Left lung (tissue), 10 donors: Measurements from ENCODE around the gene FAM227B. TPM values are rescaled to one million over a fixed set of nuclear protein-coding genes. Genes with fewer than 3 reads are reported as not detected.

Experiments
- ATAC-seq: fragments of 200-7000 bp; cut with Tn5 transposase; one replicate; pipeline ENCODE4 v1.9.1; 2020; ENCODE audit warnings: moderate library complexity
- DNase-seq, 4 donors: peaks; one replicate each; pipeline ENCODE4 v3.0.0-alpha.2; 2013 to 2020
- H3K27ac ChIP-seq, 2 donors: fragments of 200-600 bp; sonication (generic) in 1 of 2; one replicate each; pipeline versions ENCODE4 v1.5.0 to v1.8.0; 2020 to 2021
- H3K27me3 ChIP-seq, 2 donors: fragments of 200-600 bp; sonication (generic) in 1 of 2; one replicate each; pipeline versions ENCODE4 v1.5.0 to v1.8.0; 2020 to 2021
- H3K36me3 ChIP-seq, 2 donors: fragments of 200-600 bp; sonication (generic) in 1 of 2; one replicate each; pipeline versions ENCODE4 v1.5.0 to v1.8.0; 2020 to 2021
- H3K4me1 ChIP-seq, 2 donors: fragments of 200-600 bp; one replicate each; pipeline ENCODE4 v1.8.0; 2021
- H3K4me3 ChIP-seq, 2 donors: fragments of 200-600 bp; sonication (generic) in 1 of 2; one replicate each; pipeline versions ENCODE4 v1.5.0 to v1.8.0; 2020 to 2021; ENCODE audit warnings: mild to moderate bottlenecking in 1 of 2
- H3K9me3 ChIP-seq, 2 donors: fragments of 200-600 bp; sonication (generic) in 1 of 2; one replicate each; pipeline versions ENCODE4 v1.5.0 to v1.8.0; 2020 to 2021
- CTCF ChIP-seq, 2 donors: fragments of 200-600 bp; sonication (generic) in 1 of 2; IDR thresholded peaks; one replicate each; pipeline versions ENCODE4 v1.5.0 to v1.8.0; 2021; ENCODE audit warnings: antibody characterized with exemption in 2 of 2
- intact Hi-C, 2 donors: fragments of 100-400 bp; cut with DNase I; formaldehyde crosslinking; loops; one replicate each; pipeline versions ENCODE4 v1.11.2 to v1.14.2; 2022
- polyA plus RNA-seq, 6 donors: library from polyadenylated mRNA; unstranded; fragments of 120-200 nt; gene quantifications; one replicate each; pipeline ENCODE4 v1.2.1, GENCODE V29; 2013; ENCODE audit not compliant: insufficient read length in 6 of 6
- total RNA-seq, 2 donors: library from RNA; stranded (reverse); fragmentation: NEBNext Ultra II Directional; extraction: Animal tissue kit (Norgen Biotek cat#: 25700); gene quantifications; one replicate each; pipeline ENCODE4 v1.2.1, GENCODE V29; 2021
- donor health status: DM: no; HTN: yes; CAD: no.
- donor health status: DM: no; HTN: no; CAD: no.

FAM227B gene
- total and polyA plus RNA-seq, 8 donors: 2.3 to 17.2 (median 13.3) TPM

- H3K4me1 ChIP-seq: peaks cover 0 to 26% of the 10 kb centered on the region in 2 donors
- H3K4me3 ChIP-seq: no peak overlapping the region
- H3K36me3 ChIP-seq: peaks cover 0 to 19% of the 10 kb centered on the region in 2 donors
- no peak for TF ChIP-seq CTCF (IDR thresholded peaks at IDR 0.05)
- intact Hi-C loops: no loop called here
- DNase-seq (no peak), ATAC-seq (no peak)
- H3K27ac ChIP-seq: no peak overlapping the region
- H3K27me3 ChIP-seq: no peaks in the 10 kb centered on the region
- peaks cover 0 to 19% of the 10 kb centered on the region in 2 donors for H3K9me3 ChIP-seq
Observed at GRCh38 chr15:49625460-49626036, 4.9 kb upstream of the FAM227B start.

- Histone ChIP-seq H3K27ac (no peak overlapping the region), H3K27me3 (no peaks in the 10 kb centered on the region), H3K4me1 (peaks cover 0 to 38% of the 10 kb centered on the region in 2 donors), H3K4me3 (no peak overlapping the region), H3K36me3 (peaks cover 0 to 18% of the 10 kb centered on the region in 2 donors), H3K9me3 (peaks cover 0 to 19% of the 10 kb centered on the region in 2 donors)
- intact Hi-C loops: no loop called here
- no peak for DNase-seq
- TF ChIP-seq CTCF (IDR thresholded peaks at IDR 0.05): no peak
- no peak for ATAC-seq
Observed at GRCh38 chr15:49624056-49624455, 3.4 kb upstream of the FAM227B start.

- H3K36me3 ChIP-seq: peaks cover 0 to 18% of the 10 kb centered on the region in 2 donors
- H3K27me3 ChIP-seq: no peaks in the 10 kb centered on the region
- H3K9me3 ChIP-seq: peaks cover 0 to 19% of the 10 kb centered on the region in 2 donors
- DNase-seq (no peak), ATAC-seq (no peak)
- H3K4me1 ChIP-seq: peaks cover 0 to 38% of the 10 kb centered on the region in 2 donors
- H3K4me3 ChIP-seq: peak overlapping the region in 1 of 2 donors; percentile 70
- intact Hi-C loops: no loop called here
- H3K27ac ChIP-seq: no peak overlapping the region
- TF ChIP-seq CTCF (IDR thresholded peaks at IDR 0.05): peak in 1 of 2 donors; percentile 10
Observed at GRCh38 chr15:49622561-49622960, 1.9 kb upstream of the FAM227B start.

GRCh38 chr15:49621887-49622286 is 1.3 kb upstream of the FAM227B start:
- peaks cover 0 to 34% of the 10 kb centered on the region in 2 donors for H3K4me1 ChIP-seq
- TF ChIP-seq CTCF (IDR thresholded peaks at IDR 0.05): no peak
- peak overlapping the region; percentile 61 to 70 for H3K4me3 ChIP-seq
- intact Hi-C loops: no loop called here
- DNase-seq (no peak), ATAC-seq (no peak)
- H3K36me3 ChIP-seq: peaks cover 0 to 18% of the 10 kb centered on the region in 2 donors
- no peaks in the 10 kb centered on the region for H3K27me3 ChIP-seq
- peaks cover 0 to 19% of the 10 kb centered on the region in 2 donors for H3K9me3 ChIP-seq
- H3K27ac ChIP-seq: peak overlapping the region; percentile 92 to 96

GRCh38 chr15:49621401-49621811 is 788 bp upstream of the FAM227B start:
- H3K9me3 ChIP-seq: peaks cover 0 to 19% of the 10 kb centered on the region in 2 donors
- no peak for ATAC-seq
- H3K27me3 ChIP-seq: no peaks in the 10 kb centered on the region
- H3K27ac ChIP-seq: peak overlapping the region; percentile 92 to 96
- H3K36me3 ChIP-seq: peaks cover 0 to 18% of the 10 kb centered on the region in 2 donors
- no peak for DNase-seq
- TF ChIP-seq CTCF (IDR thresholded peaks at IDR 0.05): no peak
- peak overlapping the region; percentile 61 to 70 for H3K4me3 ChIP-seq
- intact Hi-C loops: no loop called here
- peaks cover 0 to 34% of the 10 kb centered on the region in 2 donors for H3K4me1 ChIP-seq
